BLaER1 (cell line): ENCODE measurements around the gene MBP.

ENCODE experiments used
- H3K27ac ChIP-seq: shearing (Covaris generic); formaldehyde crosslinking; 2 replicates; pipeline ENCODE4 v1.8.1; 2022
- H3K27me3 ChIP-seq: shearing (Covaris generic); formaldehyde crosslinking; 2 replicates; pipeline ENCODE4 v1.8.1; 2022
- H3K36me3 ChIP-seq: shearing (Covaris generic); formaldehyde crosslinking; 2 replicates; pipeline ENCODE4 v1.8.1; 2022
- H3K4me1 ChIP-seq: shearing (Covaris generic); formaldehyde crosslinking; 2 replicates; pipeline ENCODE4 v1.8.1; 2022
- H3K4me2 ChIP-seq: shearing (Covaris generic); formaldehyde crosslinking; 2 replicates; pipeline ENCODE4 v1.8.1; 2022
- H3K4me3 ChIP-seq: shearing (Covaris generic); formaldehyde crosslinking; 2 replicates; pipeline ENCODE4 v1.8.1; 2022
- H3K9ac ChIP-seq: shearing (Covaris generic); formaldehyde crosslinking; 2 replicates; pipeline ENCODE4 v1.8.1; 2022
- H3K9me3 ChIP-seq: shearing (Covaris generic); formaldehyde crosslinking; 2 replicates; pipeline ENCODE4 v1.8.1; 2022
- H4K20me1 ChIP-seq: shearing (Covaris generic); formaldehyde crosslinking; 2 replicates; pipeline ENCODE4 v1.8.1; 2022
- Cebpa-rat ChIP-seq: shearing (Covaris generic); IDR thresholded peaks from 2 replicates; pipeline ENCODE4 v1.8.1; 2022

Gene MBP

GRCh38 chr18:77116201-77117080 is 16.1 kb downstream of the MBP start:
- no peak overlapping the region for H3K4me3 ChIP-seq
- H3K9me3 ChIP-seq = no peaks in the 10 kb centered on the region
- H3K36me3 ChIP-seq = peaks cover 92% of the 10 kb centered on the region
- H3K4me1 ChIP-seq = peaks cover 89% of the 10 kb centered on the region
- no peak overlapping the region for H3K9ac ChIP-seq
- peak overlapping the region; percentile 61 for H3K4me2 ChIP-seq
- H4K20me1 ChIP-seq = peaks cover 94% of the 10 kb centered on the region
- peak overlapping the region; percentile 53; the same call in 1 of the 2 replicates for H3K27ac ChIP-seq
- TF ChIP-seq Cebpa-rat = no peak
- H3K27me3 ChIP-seq = no peaks in the 10 kb centered on the region

GRCh38 chr18:77115192-77115953 is 17.2 kb downstream of the MBP start:
- Histone ChIP-seq H3K36me3 (peaks cover 92% of the 10 kb centered on the region), H3K27me3 (no peaks in the 10 kb centered on the region), H3K4me2 (peak overlapping the region; percentile 61), H3K27ac (peak overlapping the region; percentile 53; the same call in 1 of the 2 replicates), H3K9me3 (no peaks in the 10 kb centered on the region), H3K4me3 (no peak overlapping the region), H3K4me1 (peaks cover 88% of the 10 kb centered on the region), H4K20me1 (peaks cover 94% of the 10 kb centered on the region), H3K9ac (peak overlapping the region; percentile 34; the same call in 1 of the 2 replicates)
- no peak for TF ChIP-seq Cebpa-rat

DNA sequence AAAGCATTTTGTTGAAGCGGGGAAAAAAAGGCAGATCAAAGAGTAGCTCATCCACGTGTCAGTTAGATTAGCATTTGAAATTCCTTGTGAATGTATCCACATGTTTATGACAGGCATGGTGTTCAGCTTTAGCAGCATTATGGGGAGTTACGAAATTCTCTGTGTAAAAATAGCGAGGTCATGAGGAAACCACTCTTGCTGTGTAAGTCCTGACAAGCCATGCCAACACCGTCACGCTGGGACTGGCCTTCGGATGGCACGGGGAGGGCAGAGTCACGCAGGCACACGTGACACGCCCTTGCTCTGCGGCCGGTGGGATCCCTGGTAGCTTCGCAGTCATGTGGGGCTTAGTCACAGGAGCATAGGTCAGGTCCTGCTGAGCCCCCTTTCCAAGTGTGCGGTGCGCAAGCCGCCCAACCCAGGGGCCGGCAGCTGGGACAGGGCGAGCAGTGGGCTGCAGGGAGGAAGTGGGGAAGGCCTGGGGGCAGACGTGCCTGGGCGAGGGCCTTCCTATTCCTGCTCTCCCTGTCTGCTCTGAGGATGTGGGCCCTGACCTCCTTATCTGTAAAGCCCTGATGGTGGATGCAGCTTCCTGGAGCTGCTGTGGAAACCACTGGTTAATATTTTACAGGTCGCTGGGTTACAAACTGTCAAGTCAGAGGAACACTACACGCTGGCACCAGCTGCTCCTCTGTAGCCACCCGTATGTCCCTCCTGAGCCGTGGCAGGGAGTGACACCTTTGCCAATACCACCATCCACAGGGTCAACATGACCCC is 18.0 kb downstream of the MBP start:
- H3K9me3 ChIP-seq = no peaks in the 10 kb centered on the region
- peak overlapping the region; percentile 61 for H3K4me2 ChIP-seq
- peaks cover 88% of the 10 kb centered on the region for H3K4me1 ChIP-seq
- no peaks in the 10 kb centered on the region for H3K27me3 ChIP-seq
- TF ChIP-seq Cebpa-rat = no peak
- peak overlapping the region; percentile 48; the same call in 1 of the 2 replicates for H3K27ac ChIP-seq
- H3K4me3 ChIP-seq = no peak overlapping the region
- no peak overlapping the region; the same call in 1 of the 2 replicates for H3K9ac ChIP-seq
- peaks cover 94% of the 10 kb centered on the region for H4K20me1 ChIP-seq
- peaks cover 88% of the 10 kb centered on the region for H3K36me3 ChIP-seq

GRCh38 chr18:77114152-77114414 is 18.5 kb downstream of the MBP start:
- Histone ChIP-seq H4K20me1 (peaks cover 94% of the 10 kb centered on the region), H3K9ac (no peak overlapping the region), H3K27me3 (no peaks in the 10 kb centered on the region), H3K4me2 (no peak overlapping the region), H3K4me1 (peaks cover 88% of the 10 kb centered on the region), H3K4me3 (no peak overlapping the region), H3K36me3 (peaks cover 83% of the 10 kb centered on the region), H3K27ac (no peak overlapping the region), H3K9me3 (no peaks in the 10 kb centered on the region)
- no peak for TF ChIP-seq Cebpa-rat

DNA sequence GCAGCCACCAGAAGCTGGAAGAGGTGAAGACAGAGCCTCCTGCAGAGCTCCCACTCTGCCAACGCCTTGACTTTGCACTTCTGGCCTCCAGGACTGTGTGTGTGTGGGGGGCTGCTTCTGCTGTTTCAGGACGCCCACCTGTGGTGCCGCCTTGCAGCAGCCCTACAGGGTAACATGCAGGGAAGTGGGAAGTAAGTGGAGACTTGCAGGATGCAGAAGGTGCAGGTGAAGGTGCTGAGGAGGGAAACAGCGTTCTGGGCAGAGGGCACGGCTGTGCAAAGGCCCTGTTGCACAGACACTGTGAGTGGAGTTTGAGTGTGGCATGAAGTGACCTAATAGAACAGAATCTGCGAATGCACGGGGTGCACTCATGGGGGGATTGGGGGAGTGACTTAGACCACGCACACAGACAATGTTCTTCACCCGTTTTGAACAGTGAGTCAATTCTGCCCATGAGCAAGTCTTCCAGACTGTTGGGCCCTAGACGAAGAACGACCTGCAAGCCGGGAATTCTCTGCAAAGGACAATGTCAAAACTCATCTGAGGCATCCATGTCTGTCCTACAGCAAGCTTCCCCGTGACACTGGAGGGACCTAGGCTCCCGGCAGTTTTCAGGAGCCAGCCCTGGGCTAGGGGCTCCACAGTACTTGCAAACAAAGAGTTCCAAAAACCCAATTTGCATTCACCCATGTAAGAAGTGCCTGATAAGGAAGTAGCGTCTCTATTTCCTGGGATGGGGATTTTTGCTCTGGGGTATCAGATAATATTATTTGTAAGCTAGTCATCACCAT is 19.0 kb downstream of the MBP start:
- Histone ChIP-seq H3K4me1 (peaks cover 88% of the 10 kb centered on the region), H4K20me1 (peaks cover 94% of the 10 kb centered on the region), H3K36me3 (peaks cover 83% of the 10 kb centered on the region), H3K9ac (no peak overlapping the region), H3K27ac (no peak overlapping the region), H3K4me2 (no peak overlapping the region), H3K27me3 (no peaks in the 10 kb centered on the region), H3K4me3 (no peak overlapping the region), H3K9me3 (no peaks in the 10 kb centered on the region)
- TF ChIP-seq Cebpa-rat = no peak

DNA sequence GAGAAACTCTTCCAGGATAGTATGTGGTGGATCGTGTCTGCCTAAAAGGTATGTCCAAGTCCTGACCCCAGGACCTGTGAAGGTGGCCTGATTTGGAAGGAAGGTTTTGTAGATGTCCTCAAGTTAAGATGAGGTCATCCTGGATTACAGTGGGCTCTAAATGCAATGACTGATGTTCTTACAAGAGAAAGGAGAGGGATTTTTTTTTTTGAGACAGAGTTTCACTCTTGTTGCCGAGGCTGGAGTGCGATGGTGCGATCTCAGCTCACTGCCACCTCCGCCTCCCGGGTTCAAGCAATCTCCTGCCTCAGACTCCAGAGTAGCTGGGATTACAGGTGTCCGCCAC is 19.9 kb downstream of the MBP start:
- peaks cover 93% of the 10 kb centered on the region for H3K4me1 ChIP-seq
- TF ChIP-seq Cebpa-rat = no peak
- H3K4me2 ChIP-seq = no peak overlapping the region
- no peaks in the 10 kb centered on the region for H3K27me3 ChIP-seq
- no peak overlapping the region for H3K27ac ChIP-seq
- H4K20me1 ChIP-seq = peaks cover 98% of the 10 kb centered on the region
- H3K9ac ChIP-seq = no peak overlapping the region
- H3K36me3 ChIP-seq = peaks cover 80% of the 10 kb centered on the region
- H3K4me3 ChIP-seq = no peak overlapping the region
- H3K9me3 ChIP-seq = no peaks in the 10 kb centered on the region

- H3K9ac ChIP-seq = no peak overlapping the region
- H3K27ac ChIP-seq = no peak overlapping the region
- H4K20me1 ChIP-seq = peaks cover 100% of the 10 kb centered on the region
- H3K4me3 ChIP-seq = no peak overlapping the region
- no peak for TF ChIP-seq Cebpa-rat
- H3K36me3 ChIP-seq = peaks cover 76% of the 10 kb centered on the region
- peaks cover 98% of the 10 kb centered on the region for H3K4me1 ChIP-seq
- no peaks in the 10 kb centered on the region for H3K27me3 ChIP-seq
- no peaks in the 10 kb centered on the region for H3K9me3 ChIP-seq
- no peak overlapping the region for H3K4me2 ChIP-seq
These were observed 20.4 kb downstream of the MBP start for GRCh38 chr18:77111951-77112746.

DNA sequence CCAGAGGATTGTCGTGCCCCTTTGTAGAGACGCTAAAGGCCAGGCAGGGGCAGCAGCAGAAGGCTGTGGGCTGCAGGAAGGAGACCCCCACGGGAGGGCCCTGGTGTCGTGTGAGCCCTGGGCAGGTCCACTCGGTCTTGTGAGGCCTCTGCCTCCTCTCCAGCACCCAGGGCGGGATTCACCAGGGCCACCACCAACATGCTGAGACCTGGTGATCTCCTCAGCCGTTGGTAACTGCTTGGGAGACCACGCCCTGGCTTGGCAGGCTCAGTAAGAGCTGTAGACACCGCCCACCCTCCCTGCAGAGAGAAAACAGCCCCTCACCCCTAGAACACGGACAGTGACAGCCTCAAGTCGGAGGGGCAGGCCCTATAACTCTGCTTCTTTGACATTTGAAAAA is 21.1 kb downstream of the MBP start:
- H3K4me3 ChIP-seq = no peak overlapping the region
- peaks cover 74% of the 10 kb centered on the region for H3K36me3 ChIP-seq
- TF ChIP-seq Cebpa-rat = no peak
- no peak overlapping the region for H3K4me2 ChIP-seq
- H3K9me3 ChIP-seq = no peaks in the 10 kb centered on the region
- no peak overlapping the region for H3K9ac ChIP-seq
- peaks cover 99% of the 10 kb centered on the region for H3K4me1 ChIP-seq
- no peaks in the 10 kb centered on the region for H3K27me3 ChIP-seq
- no peak overlapping the region for H3K27ac ChIP-seq
- H4K20me1 ChIP-seq = peaks cover 100% of the 10 kb centered on the region

DNA sequence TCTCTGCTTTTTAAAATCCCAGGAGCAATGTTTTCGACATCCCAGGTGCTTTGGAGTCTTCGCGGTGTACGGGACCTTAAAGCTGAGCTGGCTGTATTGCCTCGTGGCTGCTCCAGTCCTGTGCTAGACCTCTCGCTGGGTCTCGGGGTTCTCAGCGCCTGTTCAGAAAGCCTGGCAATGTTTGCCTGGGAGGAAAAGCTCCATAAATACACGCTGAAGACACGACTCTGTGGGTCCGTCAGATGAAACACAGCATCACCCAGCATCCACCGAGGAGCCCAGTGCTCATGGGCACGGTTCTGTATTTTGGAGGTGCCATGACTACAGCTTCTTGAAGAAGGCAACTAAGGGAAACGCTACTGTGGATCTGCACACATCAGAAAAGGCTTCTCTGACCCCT is 21.6 kb downstream of the MBP start:
- Histone ChIP-seq H3K4me2 (no peak overlapping the region), H3K4me3 (no peak overlapping the region), H4K20me1 (peaks cover 100% of the 10 kb centered on the region), H3K9ac (no peak overlapping the region), H3K27me3 (no peaks in the 10 kb centered on the region), H3K4me1 (peaks cover 99% of the 10 kb centered on the region), H3K36me3 (peaks cover 74% of the 10 kb centered on the region), H3K27ac (no peak overlapping the region), H3K9me3 (no peaks in the 10 kb centered on the region)
- no peak for TF ChIP-seq Cebpa-rat
